ENCODE data around the gene SLC9A1.

SLC9A1 gene

GRCh38 chr1:27117733-27118439 lies 37.0 kb downstream of the SLC9A1 start:
- TF ChIP-seq CTCF (IDR thresholded peaks at IDR 0.05; ENCODE audit: low read depth, low read length) (no peak), EZH2phosphoT487 (IDR thresholded peaks at IDR 0.05; ENCODE audit: low read depth) (no peak)
- Histone ChIP-seq H3K27me3 (ENCODE audit: low read depth, low read length) (no peaks in the 10 kb centered on the region), H3K36me3 (replicated peaks; ENCODE audit: low read depth, low read length) (no peaks in the 10 kb centered on the region), H4K20me1 (ENCODE audit: insufficient read depth, low read length) (no peaks in the 10 kb centered on the region), H3K4me1 (ENCODE audit: low read length) (peaks cover 6% of the 10 kb centered on the region), H3K4me2 (ENCODE audit: low read length) (no peak overlapping the region), H2AFZ (ENCODE audit: low read depth, low read length) (no peak overlapping the region), H3K27ac (ENCODE audit: low read length) (no peak overlapping the region), H3K9ac (ENCODE audit: low read length) (no peak overlapping the region), H3K9me3 (ENCODE audit: insufficient read depth, low read length) (no peaks in the 10 kb centered on the region), H3K79me2 (ENCODE audit: low read length) (no peaks in the 10 kb centered on the region), H3K4me3 (ENCODE audit: low read length) (no peak overlapping the region)

- Histone ChIP-seq H2AFZ (ENCODE audit: low read depth, low read length) (no peak overlapping the region), H3K27ac (ENCODE audit: low read length) (no peak overlapping the region), H4K20me1 (ENCODE audit: insufficient read depth, low read length) (no peaks in the 10 kb centered on the region), H3K36me3 (replicated peaks; ENCODE audit: low read depth, low read length) (no peaks in the 10 kb centered on the region), H3K4me2 (ENCODE audit: low read length) (no peak overlapping the region), H3K4me1 (ENCODE audit: low read length) (peaks cover 6% of the 10 kb centered on the region), H3K9ac (ENCODE audit: low read length) (no peak overlapping the region), H3K79me2 (ENCODE audit: low read length) (no peaks in the 10 kb centered on the region), H3K9me3 (ENCODE audit: insufficient read depth, low read length) (no peaks in the 10 kb centered on the region), H3K4me3 (ENCODE audit: low read length) (no peak overlapping the region), H3K27me3 (ENCODE audit: low read depth, low read length) (no peaks in the 10 kb centered on the region)
- TF ChIP-seq CTCF (IDR thresholded peaks at IDR 0.05; ENCODE audit: low read depth, low read length): no peak
- TF ChIP-seq EZH2phosphoT487 (IDR thresholded peaks at IDR 0.05; ENCODE audit: low read depth): no peak
Observed at GRCh38 chr1:27116697-27117096, 38.2 kb downstream of the SLC9A1 start.

GRCh38 chr1:27116232-27116631 lies 38.7 kb downstream of the SLC9A1 start:
- Histone ChIP-seq H3K4me3 (ENCODE audit: low read length) (no peak overlapping the region), H3K27ac (ENCODE audit: low read length) (no peak overlapping the region), H2AFZ (ENCODE audit: low read depth, low read length) (no peak overlapping the region), H3K36me3 (replicated peaks; ENCODE audit: low read depth, low read length) (no peaks in the 10 kb centered on the region), H3K9ac (ENCODE audit: low read length) (no peak overlapping the region), H3K9me3 (ENCODE audit: insufficient read depth, low read length) (no peaks in the 10 kb centered on the region), H3K4me1 (ENCODE audit: low read length) (peaks cover 6% of the 10 kb centered on the region), H3K79me2 (ENCODE audit: low read length) (no peaks in the 10 kb centered on the region), H3K27me3 (ENCODE audit: low read depth, low read length) (no peaks in the 10 kb centered on the region), H3K4me2 (ENCODE audit: low read length) (no peak overlapping the region), H4K20me1 (ENCODE audit: insufficient read depth, low read length) (no peaks in the 10 kb centered on the region)
- TF ChIP-seq CTCF (IDR thresholded peaks at IDR 0.05; ENCODE audit: low read depth, low read length) (no peak), EZH2phosphoT487 (IDR thresholded peaks at IDR 0.05; ENCODE audit: low read depth) (no peak)

- no peak overlapping the region for H3K27ac ChIP-seq (ENCODE audit: low read length)
- H3K4me1 ChIP-seq (ENCODE audit: low read length): peaks cover 6% of the 10 kb centered on the region
- H3K4me2 ChIP-seq (ENCODE audit: low read length): no peak overlapping the region
- H3K9me3 ChIP-seq (ENCODE audit: insufficient read depth, low read length): no peaks in the 10 kb centered on the region
- no peaks in the 10 kb centered on the region for H3K79me2 ChIP-seq (ENCODE audit: low read length)
- no peak overlapping the region for H3K4me3 ChIP-seq (ENCODE audit: low read length)
- no peak overlapping the region for H2AFZ ChIP-seq (ENCODE audit: low read depth, low read length)
- no peaks in the 10 kb centered on the region for H3K36me3 ChIP-seq (replicated peaks; ENCODE audit: low read depth, low read length)
- H3K27me3 ChIP-seq (ENCODE audit: low read depth, low read length): no peaks in the 10 kb centered on the region
- H4K20me1 ChIP-seq (ENCODE audit: insufficient read depth, low read length): no peaks in the 10 kb centered on the region
- TF ChIP-seq CTCF (IDR thresholded peaks at IDR 0.05; ENCODE audit: low read depth, low read length) (no peak), EZH2phosphoT487 (IDR thresholded peaks at IDR 0.05; ENCODE audit: low read depth) (no peak)
- H3K9ac ChIP-seq (ENCODE audit: low read length): no peak overlapping the region
Observed at GRCh38 chr1:27114546-27114945, 40.4 kb downstream of the SLC9A1 start.
